ENCODE data around the gene GALNT14. TPM values are rescaled to one million over a fixed set of nuclear protein-coding genes. Genes with fewer than 3 reads are reported as not detected.

Gene GALNT14
- total RNA-seq, 2 donors from 2014 or later = 0.59 to 1.2 TPM

DNA sequence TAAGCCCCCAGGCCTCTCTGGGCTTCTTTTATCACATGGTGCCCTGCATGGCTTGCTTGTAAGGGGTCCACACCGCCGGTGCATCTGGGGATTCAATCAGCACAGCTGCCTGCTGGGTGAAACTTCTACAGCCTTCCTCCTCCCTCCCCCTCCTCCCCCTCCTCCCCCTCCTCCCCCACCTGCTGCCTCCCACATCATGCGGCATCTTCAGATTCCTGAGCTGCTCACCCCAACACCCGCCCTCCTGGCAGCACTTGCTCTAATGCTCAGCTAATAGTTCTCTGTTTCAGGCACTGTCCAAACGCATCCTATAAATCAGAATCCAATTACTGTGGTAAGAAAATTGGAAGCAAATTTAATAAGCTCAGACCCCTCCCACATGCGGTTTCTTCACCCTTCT lies 150.7 kb downstream of the GALNT14 start:
- ATAC-seq = no peak
- DNase-seq (ENCODE audit: low spot score in 2 of 2) = no peak
- Mint-ChIP-seq H3K36me3 (no peaks in the 10 kb centered on the region), H3K27ac (no peak overlapping the region), H3K9me3 (no peaks in the 10 kb centered on the region)

DNA sequence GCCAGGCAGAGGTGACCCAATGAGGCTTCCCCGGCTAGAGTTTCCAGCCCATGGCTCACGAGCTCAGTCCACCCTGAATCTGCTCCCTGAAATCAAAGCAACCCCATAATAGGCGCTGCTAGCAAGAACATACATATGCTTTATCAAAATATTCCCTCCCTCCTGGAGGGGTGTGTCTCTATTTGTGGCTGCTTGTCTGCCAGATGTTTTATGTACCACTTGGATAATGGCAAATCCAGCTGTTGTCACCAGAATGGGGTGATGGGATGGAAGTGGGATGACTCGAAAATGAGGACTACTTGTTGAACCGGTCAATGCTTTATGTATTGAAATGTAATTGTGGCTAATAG lies 152.0 kb downstream of the GALNT14 start:
- DNase-seq (ENCODE audit: low spot score in 2 of 2) (no peak), ATAC-seq (no peak)
- Mint-ChIP-seq H3K36me3 (no peaks in the 10 kb centered on the region), H3K9me3 (no peaks in the 10 kb centered on the region), H3K27ac (no peak overlapping the region)

DNA sequence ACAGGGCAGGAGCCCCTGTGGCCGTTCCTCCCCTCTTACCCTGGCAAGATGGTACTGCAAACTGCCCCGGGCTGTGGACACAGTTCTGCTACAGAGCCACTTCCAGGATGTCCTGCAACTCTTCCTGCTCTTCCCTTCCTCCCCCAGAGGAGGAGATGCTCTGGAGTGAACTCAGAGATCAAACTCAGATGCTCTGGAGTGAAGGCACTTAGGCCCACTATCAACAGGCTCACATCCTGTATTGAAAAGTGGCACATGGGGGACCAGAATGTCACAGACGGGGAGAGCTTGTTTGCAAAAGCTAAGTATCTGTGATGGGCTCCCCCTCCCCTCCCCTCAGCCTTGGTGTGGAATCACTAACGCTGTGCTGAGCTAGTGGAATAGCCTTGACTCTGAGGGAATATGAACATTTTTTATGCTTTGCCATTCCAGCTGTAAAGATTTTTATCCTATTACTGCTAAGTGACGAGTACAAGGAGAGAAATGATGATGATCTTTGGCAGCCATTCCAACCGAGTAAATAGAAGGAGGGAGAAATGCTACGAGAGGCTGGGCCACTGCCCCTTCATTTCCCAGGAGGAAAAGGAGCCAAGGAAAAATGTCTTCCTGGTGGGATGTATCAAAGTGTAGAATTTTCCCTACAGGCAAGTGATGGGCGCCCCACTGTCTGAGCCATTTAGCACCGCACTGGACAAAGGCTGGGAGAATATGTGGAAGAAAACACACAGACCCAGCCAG lies 152.6 kb downstream of the GALNT14 start:
- Mint-ChIP-seq H3K27ac (no peak overlapping the region), H3K36me3 (no peaks in the 10 kb centered on the region), H3K9me3 (no peaks in the 10 kb centered on the region)
- DNase-seq (ENCODE audit: low spot score in 2 of 2) (no peak), ATAC-seq (no peak)

DNA sequence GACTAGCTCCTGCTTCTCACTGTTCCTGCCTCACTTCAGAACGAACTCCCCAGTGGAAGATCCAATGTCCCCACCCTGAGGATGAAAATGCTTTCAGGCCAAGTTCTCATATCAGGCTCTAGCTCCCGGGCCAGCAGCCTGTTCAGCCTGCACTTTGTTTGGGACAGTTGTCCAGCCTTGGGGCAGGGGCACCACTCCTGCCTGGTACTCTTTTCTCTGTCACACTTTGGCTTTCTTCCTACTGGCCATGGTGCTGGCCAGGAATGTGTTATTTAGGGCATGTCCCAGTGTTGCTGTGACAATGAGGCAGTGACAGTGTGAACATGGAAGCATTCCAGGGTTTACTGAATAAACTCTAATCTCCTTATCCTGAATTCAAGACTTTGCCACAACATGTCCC lies 154.1 kb downstream of the GALNT14 start:
- Mint-ChIP-seq H3K27ac (no peak overlapping the region), H3K9me3 (no peaks in the 10 kb centered on the region), H3K36me3 (no peaks in the 10 kb centered on the region)
- ATAC-seq = no peak
- DNase-seq (ENCODE audit: low spot score in 2 of 2) = no peak

DNA sequence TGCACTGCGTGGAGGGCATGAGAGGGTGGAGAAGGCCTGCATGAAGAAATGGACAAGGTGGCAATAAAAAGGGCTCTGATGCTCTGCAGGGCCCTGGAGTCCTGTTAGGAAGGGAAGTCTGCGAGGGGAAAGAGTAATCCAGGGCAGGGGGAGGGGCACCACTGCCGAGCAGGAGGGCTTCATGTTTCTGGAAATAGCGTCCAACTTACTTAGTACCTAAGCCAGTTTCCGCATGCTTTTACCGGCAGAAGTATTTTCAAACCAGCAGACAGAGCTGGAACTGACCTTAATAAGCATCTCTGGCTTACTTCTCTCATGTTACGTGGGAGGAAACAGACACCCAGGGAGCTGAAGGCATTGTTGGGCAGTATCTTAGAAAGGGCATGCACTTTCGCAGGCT lies 156.7 kb downstream of the GALNT14 start:
- H3K9me3 Mint-ChIP-seq = no peaks in the 10 kb centered on the region
- DNase-seq (ENCODE audit: low spot score in 2 of 2) (no peak), ATAC-seq (no peak)
- H3K27ac Mint-ChIP-seq = no peak overlapping the region
- no peaks in the 10 kb centered on the region for H3K36me3 Mint-ChIP-seq

DNA sequence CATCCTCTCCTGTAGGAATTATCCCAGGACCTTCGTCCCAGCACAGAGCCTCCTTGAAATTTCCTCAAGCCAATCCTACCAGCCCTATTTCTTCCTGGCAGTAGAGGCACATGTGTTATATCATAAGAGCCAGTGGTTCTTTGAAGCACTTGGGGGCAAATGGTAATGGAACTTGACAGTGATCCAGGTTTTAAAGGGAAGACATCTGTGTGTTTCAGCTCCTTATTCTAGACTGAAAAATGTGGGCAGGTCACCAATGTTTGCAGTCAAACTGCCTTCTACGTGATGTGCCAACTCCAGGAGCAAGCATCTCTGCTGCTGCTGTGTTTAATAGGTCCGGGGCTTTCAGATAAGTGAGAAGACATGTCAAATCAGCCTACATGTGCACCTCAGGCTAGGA lies 157.1 kb downstream of the GALNT14 start:
- no peak for DNase-seq (ENCODE audit: low spot score in 2 of 2)
- no peaks in the 10 kb centered on the region for H3K36me3 Mint-ChIP-seq
- ATAC-seq = no peak
- H3K27ac Mint-ChIP-seq = no peak overlapping the region
- H3K9me3 Mint-ChIP-seq = no peaks in the 10 kb centered on the region

DNA sequence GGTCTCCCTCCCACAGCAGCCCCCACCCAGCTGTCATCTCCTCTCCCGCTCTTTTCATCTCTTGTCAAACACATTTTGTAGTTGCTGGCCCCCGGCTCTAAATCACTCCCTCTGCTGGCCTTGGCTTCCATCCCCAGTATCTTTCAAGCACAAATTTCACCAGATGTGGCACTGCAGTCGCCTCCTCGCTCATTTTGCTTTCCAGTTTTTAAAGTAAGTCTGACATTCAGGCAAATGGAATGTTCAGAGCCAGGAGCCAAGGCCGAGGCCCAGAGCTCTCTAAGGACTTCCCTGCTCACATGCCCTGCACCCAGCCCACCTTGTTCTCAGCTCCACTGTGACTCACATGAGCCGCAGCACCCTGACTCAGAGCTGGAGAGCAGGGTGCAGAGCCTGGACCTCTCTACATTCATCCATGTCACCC lies 158.4 kb downstream of the GALNT14 start:
- Mint-ChIP-seq H3K9me3 (no peaks in the 10 kb centered on the region), H3K27ac (no peak overlapping the region), H3K36me3 (no peaks in the 10 kb centered on the region)
- ATAC-seq = peak; percentile 47 to 61
- no peak for DNase-seq (ENCODE audit: low spot score in 2 of 2)

DNA sequence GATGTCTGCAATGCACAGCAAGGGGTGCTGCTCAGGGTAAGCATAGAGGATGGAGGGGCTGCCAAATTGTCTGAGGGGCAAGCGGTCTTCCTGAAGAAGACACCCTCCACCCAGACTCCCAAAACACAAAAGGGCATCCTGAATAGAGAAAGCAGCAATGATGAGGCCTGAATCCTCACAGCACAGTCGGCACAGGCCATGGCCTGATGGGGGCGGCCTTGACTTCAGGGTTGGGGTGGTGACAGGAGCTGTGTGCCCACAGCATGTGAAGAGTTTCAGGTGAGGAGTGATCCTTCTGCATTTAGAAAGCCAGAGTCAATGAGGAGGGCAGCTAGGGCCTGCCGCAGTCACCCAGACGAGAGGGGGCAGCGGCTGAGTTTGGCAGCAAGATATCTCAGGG lies 159.4 kb downstream of the GALNT14 start:
- Mint-ChIP-seq H3K27ac (peak overlapping the region in 1 of 2 donors; percentile 17), H3K9me3 (no peaks in the 10 kb centered on the region), H3K36me3 (no peaks in the 10 kb centered on the region)
- DNase-seq (ENCODE audit: low spot score in 2 of 2) (no peak), ATAC-seq (no peak)

DNA sequence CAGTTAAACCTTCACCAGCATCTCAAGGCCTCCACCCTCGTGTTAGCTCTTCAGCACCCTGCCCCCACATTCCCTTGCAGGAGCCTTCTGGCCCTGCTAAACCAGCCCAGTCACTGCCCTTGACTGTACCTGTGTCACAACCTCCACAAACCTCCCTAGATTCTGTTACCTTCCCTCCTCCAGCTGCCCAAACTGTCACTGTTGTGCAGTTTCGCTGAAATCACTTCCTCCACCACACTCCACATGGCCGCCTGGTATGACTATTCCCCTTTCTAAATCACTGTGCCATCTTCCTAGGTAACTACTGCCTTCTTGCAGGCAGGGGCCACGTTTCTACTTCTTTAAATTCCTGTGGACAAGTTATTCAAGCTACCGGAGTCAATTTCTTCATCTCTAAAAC lies 160.2 kb downstream of the GALNT14 start:
- H3K36me3 Mint-ChIP-seq = no peaks in the 10 kb centered on the region
- DNase-seq (ENCODE audit: low spot score in 2 of 2) (no peak), ATAC-seq (peak; percentile 29 to 83)
- H3K9me3 Mint-ChIP-seq = no peaks in the 10 kb centered on the region
- H3K27ac Mint-ChIP-seq = no peak overlapping the region

DNA sequence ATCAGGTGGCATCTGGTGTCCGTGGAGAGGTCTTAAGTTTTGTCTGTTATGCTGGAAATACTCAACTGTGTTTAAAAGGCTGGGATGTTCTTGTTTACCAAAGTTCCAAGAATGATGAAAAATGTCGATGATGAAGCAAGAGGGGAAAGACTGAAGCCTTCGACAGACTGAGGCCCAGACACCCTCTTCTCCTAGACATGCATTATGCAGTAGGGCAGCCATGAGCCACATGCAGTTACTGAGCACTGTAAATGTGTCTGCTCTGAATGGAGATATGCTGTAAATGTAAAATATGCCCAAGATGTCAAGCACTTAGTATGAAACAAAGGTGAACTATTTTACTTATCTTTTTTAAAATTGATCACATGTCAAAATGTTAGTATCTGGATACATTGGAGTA lies 163.1 kb downstream of the GALNT14 start:
- no peaks in the 10 kb centered on the region for H3K36me3 Mint-ChIP-seq
- no peak overlapping the region for H3K27ac Mint-ChIP-seq
- DNase-seq (ENCODE audit: low spot score in 2 of 2) = no peak
- H3K9me3 Mint-ChIP-seq = no peaks in the 10 kb centered on the region
- no peak for ATAC-seq

DNA sequence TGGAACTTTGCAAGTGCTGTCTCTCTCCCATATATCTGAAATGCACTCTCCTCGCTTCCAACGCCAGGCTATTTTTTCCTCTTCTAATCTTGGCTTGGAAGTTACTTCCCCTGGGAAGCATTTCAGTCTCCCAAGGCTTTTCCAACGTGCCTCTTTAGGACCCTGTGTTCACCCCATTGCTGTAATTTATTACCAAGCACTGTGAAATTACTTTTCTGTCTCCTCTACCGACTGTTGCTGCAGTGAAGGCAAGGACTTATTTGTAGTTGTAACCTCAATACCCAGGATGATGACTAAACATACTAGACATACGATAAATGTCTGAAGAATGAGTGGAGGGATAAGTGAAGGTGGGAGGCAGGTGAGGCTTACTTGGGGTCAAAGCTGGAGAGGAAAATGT lies 163.7 kb downstream of the GALNT14 start:
- no peak overlapping the region for H3K27ac Mint-ChIP-seq
- DNase-seq (ENCODE audit: low spot score in 2 of 2) = no peak
- no peaks in the 10 kb centered on the region for H3K9me3 Mint-ChIP-seq
- ATAC-seq = no peak
- H3K36me3 Mint-ChIP-seq = no peaks in the 10 kb centered on the region

DNA sequence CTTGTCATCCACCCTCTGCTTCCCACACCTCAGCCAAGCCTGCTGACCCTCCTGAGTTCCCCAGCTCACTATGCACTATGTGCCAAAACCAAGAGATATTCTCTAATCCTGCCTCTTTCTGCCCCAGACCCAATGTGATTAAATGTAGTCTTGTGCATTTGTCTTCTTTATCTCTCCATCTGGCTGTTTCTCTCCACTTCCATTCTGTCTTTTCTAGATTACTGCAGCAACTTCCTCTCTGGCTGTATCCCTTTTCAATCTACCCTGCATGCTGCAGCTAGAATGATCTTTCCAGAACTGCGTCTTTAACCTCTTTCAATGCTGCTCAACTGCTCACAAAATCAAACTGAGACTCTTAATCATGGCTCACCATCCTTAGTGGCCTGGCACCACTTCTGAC lies 164.1 kb downstream of the GALNT14 start:
- Mint-ChIP-seq H3K36me3 (no peaks in the 10 kb centered on the region), H3K27ac (no peak overlapping the region), H3K9me3 (no peaks in the 10 kb centered on the region)
- ATAC-seq (no peak), DNase-seq (ENCODE audit: low spot score in 2 of 2) (no peak)

DNA sequence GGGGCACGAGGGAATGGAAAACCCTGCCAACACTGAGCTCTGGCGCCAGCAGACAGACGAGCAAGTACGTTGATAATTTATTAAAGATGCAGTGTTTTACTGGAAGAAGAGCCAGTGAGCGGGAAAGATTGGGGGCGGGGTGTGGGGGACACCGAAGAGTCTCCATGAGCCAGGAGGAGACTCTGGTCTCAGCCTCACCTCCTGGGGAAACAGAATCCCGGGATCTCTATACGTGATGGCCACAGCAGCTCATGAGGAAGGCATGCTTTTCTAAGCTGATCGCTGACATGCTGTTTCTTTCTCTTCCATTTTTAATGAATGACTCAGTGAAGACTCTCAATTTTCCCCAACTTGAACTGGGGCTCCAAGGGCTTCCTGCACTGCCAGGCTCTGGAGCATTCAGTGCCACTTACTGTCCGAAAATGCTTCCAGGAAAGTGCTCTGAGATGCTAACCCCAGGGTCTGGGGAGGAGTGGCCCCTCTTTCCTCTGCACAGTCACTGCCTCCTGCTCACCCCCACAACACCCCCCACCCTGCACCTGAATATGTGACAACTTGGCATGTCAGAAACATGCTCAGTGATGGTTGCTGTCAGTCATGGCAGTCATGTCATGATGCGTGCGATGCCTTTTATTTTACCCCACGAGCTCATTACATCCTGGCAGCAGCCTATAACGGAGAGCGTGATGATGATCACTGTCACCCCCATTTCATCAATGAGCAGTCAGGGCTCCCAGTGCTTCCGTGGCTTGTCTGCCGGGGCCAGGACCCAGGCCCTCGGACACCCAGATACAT lies 166.8 kb downstream of the GALNT14 start:
- no peak for DNase-seq (ENCODE audit: low spot score in 2 of 2)
- Mint-ChIP-seq H3K27ac (no peak overlapping the region), H3K36me3 (no peaks in the 10 kb centered on the region), H3K9me3 (no peaks in the 10 kb centered on the region)
- no peak for ATAC-seq

DNA sequence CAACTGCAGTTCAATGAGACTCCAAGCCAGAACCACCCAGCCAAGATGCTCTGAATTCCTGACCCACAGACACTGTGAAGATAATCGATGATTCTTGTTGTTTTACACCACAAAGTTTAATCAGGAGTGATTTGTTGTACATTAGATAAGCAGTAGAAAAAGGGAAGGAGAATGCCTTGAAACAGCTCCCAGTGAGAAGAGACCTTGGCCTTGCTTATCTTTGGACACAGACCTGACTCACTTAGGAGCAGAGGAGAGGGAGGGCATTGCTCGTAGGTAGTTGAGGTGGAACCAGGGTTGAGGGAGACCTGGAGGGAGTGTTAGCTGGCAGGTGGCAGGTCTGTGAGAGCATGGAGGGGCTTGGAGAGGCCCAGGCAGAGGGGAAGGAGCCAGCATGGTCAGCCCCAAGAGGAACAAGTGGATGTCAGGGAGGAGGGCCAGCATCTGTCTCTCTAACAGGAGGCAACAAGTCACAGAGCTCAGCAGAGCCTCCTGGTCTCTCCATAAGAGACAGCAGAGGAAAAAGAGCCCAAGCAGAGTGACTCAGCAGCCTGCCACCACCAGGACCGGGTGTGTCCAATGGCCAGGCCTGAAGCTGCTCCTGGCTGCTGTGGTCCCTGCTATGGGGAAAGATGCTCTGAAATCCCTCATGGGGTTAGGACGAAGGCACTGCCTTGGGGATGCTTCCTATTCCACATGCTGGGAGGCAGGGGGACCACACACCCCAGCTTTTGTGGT lies 169.4 kb downstream of the GALNT14 start:
- Mint-ChIP-seq H3K36me3 (no peaks in the 10 kb centered on the region), H3K27ac (peak overlapping the region in 1 of 2 donors; percentile 8), H3K9me3 (no peaks in the 10 kb centered on the region)
- no peak for ATAC-seq
- no peak for DNase-seq (ENCODE audit: low spot score in 2 of 2)

DNA sequence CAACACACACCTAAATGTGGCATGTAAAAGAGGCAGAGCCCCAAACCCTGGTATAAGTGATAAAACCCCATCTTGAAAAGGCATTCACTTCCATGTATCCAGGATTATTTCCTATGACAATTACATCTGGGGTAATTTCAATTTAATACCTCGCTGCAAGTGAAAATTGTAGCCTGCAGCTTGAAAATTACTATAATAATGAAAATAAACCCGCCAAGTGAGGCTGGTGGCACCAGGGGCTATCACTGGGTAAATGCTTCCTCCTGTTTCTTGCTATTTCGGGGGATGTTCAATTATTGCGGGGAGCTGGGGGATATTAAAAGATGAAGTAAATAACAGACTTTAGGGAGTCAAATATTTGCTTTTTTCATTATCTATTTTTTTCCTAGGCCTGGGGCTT lies 171.5 kb downstream of the GALNT14 start:
- no peak for DNase-seq (ENCODE audit: low spot score in 2 of 2)
- Mint-ChIP-seq H3K36me3 (no peaks in the 10 kb centered on the region), H3K9me3 (no peaks in the 10 kb centered on the region), H3K27ac (no peak overlapping the region)
- no peak for ATAC-seq

DNA sequence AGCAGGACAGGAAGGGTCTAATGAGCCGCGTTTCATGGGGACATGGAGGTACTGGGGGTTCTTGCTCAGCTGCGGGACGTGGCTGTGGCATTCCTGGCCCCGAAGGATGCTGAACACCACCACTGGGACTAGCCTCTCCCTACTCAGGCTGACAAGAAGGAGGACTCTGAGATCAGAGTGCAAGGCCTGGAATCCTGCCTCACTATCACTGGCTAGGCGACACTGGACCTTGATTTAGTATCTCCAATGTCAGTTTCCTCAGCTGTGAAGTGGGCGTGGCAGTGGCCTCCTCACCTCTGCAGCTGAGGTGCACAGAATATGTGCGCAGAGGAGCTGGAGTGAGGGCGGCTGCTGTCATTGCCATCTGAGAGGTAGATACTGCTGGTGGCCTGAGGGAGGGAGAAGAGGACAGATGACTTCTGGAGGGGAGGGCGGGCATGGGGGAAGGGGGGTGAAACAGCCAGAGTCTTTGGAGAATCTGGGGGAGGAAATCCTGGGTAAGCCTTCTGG lies 173.2 kb downstream of the GALNT14 start:
- DNase-seq (ENCODE audit: low spot score in 2 of 2) (no peak), ATAC-seq (no peak)
- Mint-ChIP-seq H3K9me3 (no peaks in the 10 kb centered on the region), H3K36me3 (no peaks in the 10 kb centered on the region), H3K27ac (no peak overlapping the region)

DNA sequence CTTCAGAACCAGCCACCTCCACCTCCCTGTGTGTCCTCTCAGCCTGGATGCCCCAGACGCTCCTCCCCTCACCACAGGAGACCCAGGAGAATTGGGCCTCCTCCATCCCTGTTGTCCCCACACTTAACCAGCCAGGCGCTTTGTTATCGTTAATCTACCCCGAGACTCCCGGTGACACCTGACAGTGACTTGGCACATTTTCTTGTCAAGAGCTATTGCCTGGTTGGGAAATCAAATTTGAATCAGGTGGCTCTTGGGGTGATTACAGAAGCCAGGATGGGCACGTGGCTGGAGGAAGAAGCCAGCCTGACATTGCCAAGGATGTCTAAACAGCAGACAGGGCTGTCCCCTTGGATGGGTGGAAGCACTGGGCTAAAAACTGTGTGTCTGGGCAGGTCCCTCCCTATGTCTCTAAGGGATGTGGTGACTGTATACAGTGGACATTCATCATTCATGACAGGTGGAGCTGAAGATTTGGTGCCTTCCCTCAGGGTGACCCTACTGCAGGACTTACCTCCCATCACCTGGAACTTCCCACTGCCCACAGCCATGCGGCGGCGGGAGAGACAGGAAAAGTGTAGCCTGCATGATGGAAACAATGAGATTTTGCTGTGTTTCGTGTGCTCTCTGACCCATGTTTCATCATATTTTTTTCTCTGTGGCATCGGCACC lies 173.8 kb downstream of the GALNT14 start:
- Mint-ChIP-seq H3K27ac (peak overlapping the region in 1 of 2 donors; percentile 55), H3K9me3 (no peaks in the 10 kb centered on the region), H3K36me3 (no peaks in the 10 kb centered on the region)
- no peak for ATAC-seq
- DNase-seq (ENCODE audit: low spot score in 2 of 2) = no peak

Measured in activated naive CD4-positive, alpha-beta T cell treated with anti-CD3 and anti-CD28 coated beads, Interleukin-2, amount 50 U/mL, for 72 hours (primary cell).